DMS79 treated with DMSO at 0.1 percent for 48 hours (cell line): ENCODE results near the gene OPA3.

ENCODE experiments used
- DNase-seq: peaks from one replicate; lab custom pipeline; 2025; lab: John Stamatoyannopoulos, UW

Gene OPA3

GRCh38 chr19:45598267-45599001 is 13.8 kb upstream of the OPA3 start:
- DNase-seq: no peak

- DNase-seq: no peak
Observed at GRCh38 chr19:45597425-45598111, 13.0 kb upstream of the OPA3 start.

- no peak for DNase-seq
Observed at GRCh38 chr19:45595814-45596213, 11.2 kb upstream of the OPA3 start.

GRCh38 chr19:45593520-45593919 is 8.9 kb upstream of the OPA3 start:
- DNase-seq: no peak

GRCh38 chr19:45592366-45592765 is 7.8 kb upstream of the OPA3 start:
- DNase-seq: no peak

GRCh38 chr19:45591638-45592005 is 7.0 kb upstream of the OPA3 start:
- no peak for DNase-seq

GRCh38 chr19:45591004-45591637 is 6.5 kb upstream of the OPA3 start:
- DNase-seq: no peak

- no peak for DNase-seq
Observed at GRCh38 chr19:45590300-45591003, 5.8 kb upstream of the OPA3 start.

GRCh38 chr19:45589768-45590167 is 5.2 kb upstream of the OPA3 start:
- DNase-seq: no peak

- no peak for DNase-seq
Observed at GRCh38 chr19:45587873-45588272, 3.3 kb upstream of the OPA3 start.

GRCh38 chr19:45585158-45585577 is 566 bp upstream of the OPA3 start:
- DNase-seq: no peak

GRCh38 chr19:45581576-45581975 is 3.0 kb downstream of the OPA3 start:
- no peak for DNase-seq

GRCh38 chr19:45578861-45579260 is 5.7 kb downstream of the OPA3 start:
- no peak for DNase-seq

GRCh38 chr19:45577111-45577905 is 7.3 kb downstream of the OPA3 start:
- no peak for DNase-seq

- DNase-seq: no peak
Observed at GRCh38 chr19:45576682-45577081, 7.9 kb downstream of the OPA3 start.

GRCh38 chr19:45575216-45575615 is 9.4 kb downstream of the OPA3 start:
- no peak for DNase-seq

GRCh38 chr19:45574526-45574925 is 10.1 kb downstream of the OPA3 start:
- DNase-seq: no peak

GRCh38 chr19:45571457-45572220 is 13.0 kb downstream of the OPA3 start:
- no peak for DNase-seq

GRCh38 chr19:45569619-45570421 is 14.8 kb downstream of the OPA3 start:
- DNase-seq: no peak

- no peak for DNase-seq
Observed at GRCh38 chr19:45568732-45569131, 15.9 kb downstream of the OPA3 start.
